GM18861 (cell line): ENCODE measurements around the gene GNAI2.
A peak's percentile ranks its signal among the peaks of the same experiment; 100 is the strongest.

ENCODE experiments used
- ATAC-seq: cut with Tn5 transposase; IDR thresholded peaks from one replicate; pipeline ENCODE4 v1.9.1; 2021; ENCODE audit not compliant: unreplicated experiment

GNAI2 gene

GRCh38 chr3:50295553-50296431 is 59.8 kb downstream of the GNAI2 start:
- ATAC-seq = no peak

GRCh38 chr3:50296721-50297383 is 60.8 kb downstream of the GNAI2 start:
- ATAC-seq = no peak

GRCh38 chr3:50297384-50297775 is 61.4 kb downstream of the GNAI2 start:
- no peak for ATAC-seq

- ATAC-seq = no peak
Measured at GRCh38 chr3:50297896-50298725, 62.1 kb downstream of the GNAI2 start.

GRCh38 chr3:50298836-50299637 is 63.0 kb downstream of the GNAI2 start, which contains the start of the genes HYAL3 and NAA80:
HYAL3 (minus strand) TSS chr3:50299405; CDS start chr3:50295602, 3,803 bp downstream.
NAA80 (minus strand) TSS chr3:50299405; CDS start chr3:50297463, 1,942 bp downstream.
- ATAC-seq = peak; percentile 71

GRCh38 chr3:50299638-50299928 is 63.6 kb downstream of the GNAI2 start:
- no peak for ATAC-seq

- ATAC-seq = no peak
Measured at GRCh38 chr3:50299929-50300680, 64.1 kb downstream of the GNAI2 start.

GRCh38 chr3:50300681-50301254 is 64.8 kb downstream of the GNAI2 start:
- no peak for ATAC-seq

- ATAC-seq = no peak
Measured at GRCh38 chr3:50302095-50303012, 66.3 kb downstream of the GNAI2 start.

- ATAC-seq = no peak
Measured at GRCh38 chr3:50303013-50303815, 67.2 kb downstream of the GNAI2 start, which contains the start of gene HYAL1. HYAL1 (minus strand) TSS chr3:50303574; CDS start chr3:50302956, 618 bp downstream.

- no peak for ATAC-seq
Measured at GRCh38 chr3:50304601-50305000, 68.6 kb downstream of the GNAI2 start.
